GM12878 (cell line): ENCODE measurements around the gene CREB5. TPM values are rescaled to one million over a fixed set of nuclear protein-coding genes. Genes with fewer than 3 reads are reported as not detected.

Source experiments
- ATAC-seq: fragments of 200-7000 bp; cut with Tn5 transposase; 3 replicates; pipeline ENCODE4 v1.9.1; 2020; ENCODE audit warnings: mild to moderate bottlenecking, moderate library complexity
- BruUV-seq: library from RNA; stranded (reverse); fragments of 400-500 nt; replicated peaks from 2 replicates; lab custom pipeline; 2021; lab: Mats Ljungman, UMichigan
- CTCF ChIA-PET: fragments of 300-600 bp; sonication (Branson Sonifier 250); formaldehyde crosslinking; extraction: SDS; loops from one replicate; lab custom pipeline; 2021; ENCODE audit warnings: inconsistent platforms; lab: Yijun Ruan, JAX
- POLR2A ChIA-PET: fragments of 350-600 bp; formaldehyde crosslinking; extraction: SDS; loops from one replicate; lab custom pipeline; 2021; ENCODE audit warnings: inconsistent platforms; lab: Charles Lee
- RAD21 ChIA-PET: fragments of 300-600 bp; sonication (Branson Sonifier 250); formaldehyde crosslinking; loops from one replicate; lab custom pipeline; 2023; ENCODE audit warnings: antibody characterized with exemption; ENCODE audit not compliant: unreplicated experiment; lab: Charles Lee
- SMC1A ChIA-PET: fragments of 300-600 bp; sonication (Branson Sonifier 250); formaldehyde crosslinking; loops from one replicate; lab custom pipeline; 2023; ENCODE audit not compliant: unreplicated experiment, uncharacterized antibody; lab: Charles Lee
- DNase-seq: peaks from one replicate; pipeline ENCODE4 v3.0.0-alpha.2; 2011; ENCODE audit warnings: low read depth, low spot score
- FAIRE-seq: peaks from 3 replicates; lab custom pipeline; 2011; peaks lifted over from hg19 to GRCh38; lab: Jason Lieb, UNC
- H2AFZ ChIP-seq: 2 replicates; pipeline ENCODE4 v1.6.0; 2011; ENCODE audit warnings: low read depth, low read length, control low read depth; ENCODE audit not compliant: control insufficient read depth
- H3K27ac ChIP-seq: 2 replicates; pipeline ENCODE4 v1.5.1; 2011; ENCODE audit warnings: control low read depth; ENCODE audit not compliant: control insufficient read depth, insufficient read depth
- H3K27me3 ChIP-seq, 2 experiments: replicated peaks in 1 of 2; 2 replicates each; pipeline versions ENCODE4 v1.6.0 to v1.6.1; 2011; ENCODE audit warnings: low read length in 1 of 2; ENCODE audit not compliant: control insufficient read depth in 2 of 2, insufficient read depth in 2 of 2
- H3K36me3 ChIP-seq, 2 experiments: 2 replicates each; pipeline ENCODE4 v1.5.1; 2011; ENCODE audit warnings: low read length in 1 of 2; ENCODE audit not compliant: control insufficient read depth in 2 of 2, insufficient read depth in 2 of 2
- H3K4me1 ChIP-seq: 2 replicates; pipeline ENCODE4 v1.6.1; 2011; ENCODE audit warnings: mild to moderate bottlenecking, low read length, moderate library complexity, mixed read lengths; ENCODE audit not compliant: control insufficient read depth, insufficient read depth
- H3K4me2 ChIP-seq: 2 replicates; pipeline ENCODE4 v1.6.0; 2011; ENCODE audit warnings: control low read depth; ENCODE audit not compliant: control insufficient read depth, insufficient read depth
- H3K4me3 ChIP-seq: fragments of 200-600 bp; sonication (generic); 2 replicates; pipeline ENCODE4 v1.5.1; 2016
- H3K79me2 ChIP-seq: 2 replicates; pipeline ENCODE4 v1.6.0; 2011; ENCODE audit warnings: low read length; ENCODE audit not compliant: control insufficient read depth, insufficient read depth
- H3K9ac ChIP-seq: 2 replicates; pipeline ENCODE4 v1.8.0; 2011; ENCODE audit warnings: low read length, control low read depth, mixed read lengths; ENCODE audit not compliant: control insufficient read depth, insufficient read depth
- H3K9me3 ChIP-seq: replicated peaks from 3 replicates; pipeline ENCODE4 v1.5.1; 2011; ENCODE audit warnings: mild to moderate bottlenecking, low read length; ENCODE audit not compliant: control insufficient read depth, insufficient read depth
- H4K20me1 ChIP-seq: 2 replicates; pipeline ENCODE4 v1.6.0; 2011; ENCODE audit not compliant: control insufficient read depth, insufficient read depth
- CHD2 ChIP-seq: IDR thresholded peaks from 2 replicates; pipeline ENCODE4 v1.6.1; 2011; ENCODE audit warnings: low read depth, low read length, improper control_type of control experiment, borderline replicate concordance
- EED ChIP-seq: sonication (generic); IDR thresholded peaks from 2 replicates; pipeline ENCODE4 v1.6.1; 2016; ENCODE audit warnings: antibody characterized with exemption, low read depth
- EGR1 ChIP-seq, 2 experiments: IDR thresholded peaks; 1 replicate in 1 of 2; 2 replicates in 1 of 2; pipeline ENCODE4 v1.6.1; 2011 to 2012; ENCODE audit warnings: low read depth in 2 of 2, low read length in 2 of 2, borderline replicate concordance in 1 of 2, mild to moderate bottlenecking in 1 of 2, moderate library complexity in 1 of 2
- GABPA ChIP-seq: IDR thresholded peaks from 2 replicates; pipeline ENCODE4 v1.6.1; 2014; ENCODE audit warnings: antibody characterized with exemption, low read depth, mild to moderate bottlenecking, inconsistent platforms
- RUNX3 ChIP-seq: IDR thresholded peaks from 2 replicates; pipeline ENCODE4 v1.6.1; 2012; ENCODE audit warnings: low read length, inconsistent platforms
- SPI1 ChIP-seq: IDR thresholded peaks from 2 replicates; pipeline ENCODE4 v1.6.1; 2011; ENCODE audit warnings: low read depth, mild to moderate bottlenecking, low read length, moderate library complexity, borderline replicate concordance; ENCODE audit not compliant: insufficient read depth
- SRF ChIP-seq, 2 experiments: IDR thresholded peaks; 2 replicates each; pipeline ENCODE4 v1.6.1; 2011; ENCODE audit warnings: low read depth in 2 of 2, low read length in 2 of 2, mild to moderate bottlenecking in 1 of 2, moderate library complexity in 1 of 2
- ZNF207 ChIP-seq: fragments of 450-650 bp; IDR thresholded peaks from 2 replicates; pipeline ENCODE4 v1.6.1; 2014; ENCODE audit warnings: antibody characterized with exemption, mild to moderate bottlenecking, borderline replicate concordance
- WGBS: methylation state at CpG from one replicate; pipeline ENCODE4 v1.1.6; 2016; ENCODE audit warnings: low lambda C conversion rate; ENCODE audit not compliant: insufficient replicate concordance, insufficient coverage; ENCODE audit errors: missing lambda C conversion rate; 5-methylcytosine and 5-hydroxymethylcytosine counted together
- in situ Hi-C: fragments of 300-500 bp; cut with MboI; formaldehyde crosslinking; loops from 9 replicates; pipeline ENCODE4 v1.14.3; 2018; ENCODE audit warnings: mixed read lengths
- intact Hi-C: fragments of 100-400 bp; cut with micrococcal nuclease; formaldehyde crosslinking; loops from one replicate; pipeline ENCODE4 v1.14.2; 2022; ENCODE audit not compliant: unreplicated experiment
- polyA plus RNA-seq, 11 experiments: library from polyadenylated mRNA; depleted of rRNA in 4 of 11; unstranded in 6 of 11; stranded (reverse) in 5 of 11; fragments of >200 nt; fragmentation: Nextera tagmentation in 4 of 11; fragmentation: Illumina TruSeq in 1 of 11; extraction: Ambion mirVana in 4 of 11; extraction: Trizol in 1 of 11; gene quantifications; 1 replicate in 1 of 11; 2 replicates in 10 of 11; pipeline versions ENCODE4 v1.2.1 to v1.2.3, GENCODE V29; 2011 to 2016; ENCODE audit warnings: inconsistent platforms in 2 of 11, missing spikeins in 2 of 11, low read depth in 1 of 11
- total RNA-seq, 4 experiments: library from RNA; depleted of rRNA in 3 of 4; stranded (reverse); fragments of >200 nt in 3 of 4; fragmentation: Illumina TruSeq in 1 of 4; extraction: Trizol in 1 of 4; gene quantifications; 2 replicates each; pipeline versions ENCODE4 v1.2.1 to v1.2.3, GENCODE V29; 2013 to 2021
- TF ChIP-seq, protein P1 (sequence below): IDR thresholded peaks from 2 replicates; pipeline ENCODE4 v1.6.1; 2011; ENCODE audit warnings: borderline replicate concordance, low read depth, mild to moderate bottlenecking, moderate library complexity, low read length; ENCODE audit not compliant: insufficient read depth, poor library complexity, severe bottlenecking
- TF ChIP-seq, protein P2 (sequence below): fragments of 450-650 bp; IDR thresholded peaks from 2 replicates; pipeline ENCODE4 v1.6.1; 2017; ENCODE audit warnings: mild to moderate bottlenecking
- TF ChIP-seq, protein P3 (sequence below): fragments of 150-350 bp; IDR thresholded peaks from 2 replicates; pipeline ENCODE4 v1.6.1; 2014; ENCODE audit warnings: mild to moderate bottlenecking, low read depth, low read length

Gene CREB5
- total and polyA plus RNA-seq, 10 of the 15 experiments (the other 5 are each of a cell fraction or from before 2014, with no cell fraction given) = 12.9 to 74.1 (median 53.0) TPM

DNA sequence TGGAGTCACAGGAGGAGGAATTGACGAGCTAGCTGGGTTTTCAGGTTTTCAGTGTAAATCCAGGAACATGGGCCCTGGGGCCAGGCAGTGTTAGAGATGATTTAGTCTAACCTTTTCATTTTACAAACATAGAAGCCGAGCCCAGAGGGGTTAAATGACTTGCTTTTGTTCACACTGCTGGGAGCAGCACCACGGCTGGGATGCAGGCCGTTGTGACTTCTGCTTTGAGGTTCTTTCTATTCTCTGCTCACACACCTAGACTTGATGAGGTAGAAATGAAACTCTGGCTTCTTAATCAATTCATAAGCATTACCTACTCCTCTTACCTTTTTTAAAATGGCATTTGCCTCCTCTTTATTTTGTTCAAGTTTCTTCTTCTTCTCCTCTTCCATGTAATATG, 36.4 kb downstream of the CREB5 start:
- FAIRE-seq (no peak), DNase-seq (no peak), ATAC-seq (peak; percentile 79)
- no peak for TF ChIP-seq ZNF207
- TF ChIP-seq RUNX3 = peak; percentile 53; the same call in 1 of the 2 replicates
- TF ChIP-seq SPI1 = peak; percentile 24; the same call in 1 of the 2 replicates
- TF ChIP-seq, protein P1, sequence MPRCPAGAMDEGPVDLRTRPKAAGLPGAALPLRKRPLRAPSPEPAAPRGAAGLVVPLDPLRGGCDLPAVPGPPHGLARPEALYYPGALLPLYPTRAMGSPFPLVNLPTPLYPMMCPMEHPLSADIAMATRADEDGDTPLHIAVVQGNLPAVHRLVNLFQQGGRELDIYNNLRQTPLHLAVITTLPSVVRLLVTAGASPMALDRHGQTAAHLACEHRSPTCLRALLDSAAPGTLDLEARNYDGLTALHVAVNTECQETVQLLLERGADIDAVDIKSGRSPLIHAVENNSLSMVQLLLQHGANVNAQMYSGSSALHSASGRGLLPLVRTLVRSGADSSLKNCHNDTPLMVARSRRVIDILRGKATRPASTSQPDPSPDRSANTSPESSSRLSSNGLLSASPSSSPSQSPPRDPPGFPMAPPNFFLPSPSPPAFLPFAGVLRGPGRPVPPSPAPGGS = peak; percentile 22
- H3K4me1 ChIP-seq = no peaks in the 10 kb centered on the region
- 49% methylated on average over 4 of the region's 4 CpGs for WGBS
- POLR2A ChIA-PET = interaction anchor here (0.5 to 1.5 kb wide), 2 partner anchors 21 to 405 kb away, joined by 3 to 5 read pairs; no protein-coding TSS in a partner anchor
- SMC1A ChIA-PET = interaction anchor here (0.9 to 4.7 kb wide), 10 partner anchors 11 to 166 kb away, joined by 3 to 56 read pairs (median 4); no protein-coding TSS in a partner anchor
- no peak overlapping the region for H3K4me2 ChIP-seq
- H3K9ac ChIP-seq = no peak overlapping the region
- CTCF ChIA-PET = interaction anchor here (1.2 to 1.7 kb wide), 2 partner anchors 34 to 86 kb away, joined by 3 to 4 read pairs; no protein-coding TSS in a partner anchor
- no peaks in the 10 kb centered on the region for H3K27me3 ChIP-seq
- H3K36me3 ChIP-seq = 0 out of 4 replicates have a peak, but pooled peaks cover 0 to 2% of the 10 kb centered on the region in 2 experiments
- H4K20me1 ChIP-seq = no peaks in the 10 kb centered on the region
- H2AFZ ChIP-seq = no peak overlapping the region; the same call in 1 of the 2 replicates
- H3K79me2 ChIP-seq = no peaks in the 10 kb centered on the region
- H3K4me3 ChIP-seq = no peak overlapping the region
- no peak overlapping the region for H3K27ac ChIP-seq
- H3K9me3 ChIP-seq = no peaks in the 10 kb centered on the region; the same call in 2 of the 3 replicates
- RAD21 ChIA-PET = interaction anchor here (0.6 to 2.2 kb wide), 11 partner anchors 14 to 474 kb away, joined by 3 to 10 read pairs (median 3); no protein-coding TSS in a partner anchor
- intact Hi-C loops = no loop called here
- no TSS peak for BruUV-seq
- in situ Hi-C loops = no loop called here

DNA sequence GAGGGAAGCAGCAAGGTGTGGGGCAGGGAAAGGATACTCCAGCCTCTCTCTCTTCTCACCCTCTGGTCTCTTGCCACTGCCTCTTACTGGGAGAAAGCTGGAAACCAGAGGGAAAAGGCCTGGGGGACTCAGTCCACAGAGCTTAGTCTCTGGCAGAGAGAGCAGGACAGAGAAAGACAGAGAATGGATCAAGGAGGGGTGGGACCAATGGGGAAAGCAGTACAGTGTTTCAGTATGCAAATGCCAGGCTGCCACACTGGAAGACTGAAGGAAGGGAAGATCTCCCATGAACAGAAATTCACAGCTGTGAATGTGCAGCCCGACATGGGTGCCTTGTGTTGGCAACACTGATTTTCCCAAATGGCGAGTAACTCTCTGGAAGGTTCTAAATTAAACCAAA, 40.4 kb downstream of the CREB5 start:
- SMC1A ChIA-PET = interaction anchor here (1.0 to 1.2 kb wide), 3 partner anchors 15 to 65 kb away, joined by 3 read pairs; no protein-coding TSS in a partner anchor
- Histone ChIP-seq H3K27me3 (no peaks in the 10 kb centered on the region), H4K20me1 (no peaks in the 10 kb centered on the region), H3K79me2 (no peaks in the 10 kb centered on the region), H3K36me3 (0 out of 4 replicates have a peak, but pooled peaks cover 0 to 2% of the 10 kb centered on the region in 2 experiments), H3K4me1 (no peaks in the 10 kb centered on the region), H3K27ac (no peak overlapping the region), H3K9ac (no peak overlapping the region), H3K9me3 (no peaks in the 10 kb centered on the region), H3K4me2 (no peak overlapping the region), H3K4me3 (no peak overlapping the region), H2AFZ (no peak overlapping the region)
- POLR2A ChIA-PET = no interaction called here
- FAIRE-seq = no peak
- CTCF ChIA-PET = no interaction called here
- RAD21 ChIA-PET = no interaction called here
- no TSS peak for BruUV-seq
- intact Hi-C loops = no loop called here
- DNase-seq = no peak
- TF ChIP-seq SRF (IDR thresholded peaks at IDR 0.05; ENCODE audit: low read depth in 2 of 2, low read length in 2 of 2) (no peak), EED (no peak), GABPA (no peak), EGR1 (IDR thresholded peaks at IDR 0.05; ENCODE audit: borderline replicate concordance in 1 of 2, low read depth in 2 of 2, low read length in 2 of 2) (no peak), CHD2 (no peak)
- TF ChIP-seq, protein P2, sequence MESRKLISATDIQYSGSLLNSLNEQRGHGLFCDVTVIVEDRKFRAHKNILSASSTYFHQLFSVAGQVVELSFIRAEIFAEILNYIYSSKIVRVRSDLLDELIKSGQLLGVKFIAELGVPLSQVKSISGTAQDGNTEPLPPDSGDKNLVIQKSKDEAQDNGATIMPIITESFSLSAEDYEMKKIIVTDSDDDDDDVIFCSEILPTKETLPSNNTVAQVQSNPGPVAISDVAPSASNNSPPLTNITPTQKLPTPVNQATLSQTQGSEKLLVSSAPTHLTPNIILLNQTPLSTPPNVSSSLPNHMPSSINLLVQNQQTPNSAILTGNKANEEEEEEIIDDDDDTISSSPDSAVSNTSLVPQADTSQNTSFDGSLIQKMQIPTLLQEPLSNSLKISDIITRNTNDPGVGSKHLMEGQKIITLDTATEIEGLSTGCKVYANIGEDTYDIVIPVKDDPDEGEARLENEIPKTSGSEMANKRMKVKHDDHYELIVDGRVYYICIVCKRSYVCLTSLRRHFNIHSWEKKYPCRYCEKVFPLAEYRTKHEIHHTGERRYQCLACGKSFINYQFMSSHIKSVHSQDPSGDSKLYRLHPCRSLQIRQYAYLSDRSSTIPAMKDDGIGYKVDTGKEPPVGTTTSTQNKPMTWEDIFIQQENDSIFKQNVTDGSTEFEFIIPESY = no peak
- TF ChIP-seq, protein P3, sequence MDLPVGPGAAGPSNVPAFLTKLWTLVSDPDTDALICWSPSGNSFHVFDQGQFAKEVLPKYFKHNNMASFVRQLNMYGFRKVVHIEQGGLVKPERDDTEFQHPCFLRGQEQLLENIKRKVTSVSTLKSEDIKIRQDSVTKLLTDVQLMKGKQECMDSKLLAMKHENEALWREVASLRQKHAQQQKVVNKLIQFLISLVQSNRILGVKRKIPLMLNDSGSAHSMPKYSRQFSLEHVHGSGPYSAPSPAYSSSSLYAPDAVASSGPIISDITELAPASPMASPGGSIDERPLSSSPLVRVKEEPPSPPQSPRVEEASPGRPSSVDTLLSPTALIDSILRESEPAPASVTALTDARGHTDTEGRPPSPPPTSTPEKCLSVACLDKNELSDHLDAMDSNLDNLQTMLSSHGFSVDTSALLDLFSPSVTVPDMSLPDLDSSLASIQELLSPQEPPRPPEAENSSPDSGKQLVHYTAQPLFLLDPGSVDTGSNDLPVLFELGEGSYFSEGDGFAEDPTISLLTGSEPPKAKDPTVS = no peak
- 62% methylated on average over 2 of the region's 2 CpGs for WGBS
- in situ Hi-C loops = no loop called here
- no peak for ATAC-seq
